Gastrocnemius medialis (tissue), 4 donors: ENCODE data around the gene NDUFB8. TPM values are rescaled to one million over a fixed set of nuclear protein-coding genes. Genes with fewer than 3 reads are reported as not detected.

Experiments
- ATAC-seq, 2 donors: fragments of 150-250 bp; one replicate each; pipeline ENCODE4 v1.9.1; 2016
- DNase-seq, 2 donors: peaks; one replicate each; pipeline ENCODE4 v3.0.0-alpha.2; 2019
- H3K27ac ChIP-seq, 4 donors: fragments of 200-600 bp; sonication (generic); 1 replicate in 1 of 4; 2 replicates in 3 of 4; pipeline ENCODE4 v1.5.1; 2016 to 2018; ENCODE audit warnings: mild to moderate bottlenecking in 2 of 4, moderate library complexity in 1 of 4
- H3K27me3 ChIP-seq, 3 donors: fragments of 200-600 bp; sonication (generic) in 2 of 3; 1 replicate in 1 of 3; 2 replicates in 2 of 3; pipeline versions ENCODE4 v1.5.1 to v1.6.0; 2016 to 2019; ENCODE audit warnings: mild to moderate bottlenecking in 1 of 3, moderate library complexity in 1 of 3
- H3K36me3 ChIP-seq, 2 donors: fragments of 200-600 bp; sonication (generic) in 1 of 2; one replicate each; pipeline ENCODE4 v1.5.1; 2017 to 2018
- H3K4me1 ChIP-seq, 2 donors: fragments of 200-600 bp; sonication (generic) in 1 of 2; one replicate each; pipeline ENCODE4 v1.5.1; 2016 to 2017; ENCODE audit warnings: mild to moderate bottlenecking in 2 of 2
- H3K4me3 ChIP-seq, 4 donors: fragments of 200-600 bp; sonication (generic) in 3 of 4; 1 replicate in 1 of 4; 2 replicates in 3 of 4; pipeline ENCODE4 v1.5.1; 2016 to 2019; ENCODE audit warnings: mild to moderate bottlenecking in 2 of 4
- H3K9me3 ChIP-seq, 3 donors: fragments of 200-600 bp; sonication (generic) in 2 of 3; 1 replicate in 1 of 3; 2 replicates in 2 of 3; pipeline ENCODE4 v1.5.1; 2016 to 2019
- CTCF ChIP-seq, 5 experiments: fragments of 450-650 bp in 3 of 5; fragments of 200-600 bp in 2 of 5; sonication (generic) in 2 of 5; IDR thresholded peaks in 4 of 5; conservative IDR thresholded peaks in 1 of 5; 1 replicate in 4 of 5; 2 replicates in 1 of 5; pipeline ENCODE4 v1.5.1; 2016 to 2019; ENCODE audit warnings: antibody characterized with exemption in 5 of 5, mild to moderate bottlenecking in 3 of 5, moderate library complexity in 3 of 5
- POLR2A ChIP-seq, 2 donors: fragments of 450-650 bp; IDR thresholded peaks; one replicate each; pipeline ENCODE4 v1.6.1; 2017; ENCODE audit warnings: antibody characterized with exemption in 2 of 2, mild to moderate bottlenecking in 2 of 2, moderate library complexity in 2 of 2
- in situ Hi-C, 4 donors: fragments of 200-750 bp; cut with MboI; loops; one replicate each; pipeline versions ENCODE4 v1.15.0 to v1.8.0; 2017; ENCODE audit warnings: low sequenced_read_pairs in 4 of 4
- intact Hi-C: fragments of 100-400 bp; cut with DNase I; formaldehyde crosslinking; loops from one replicate; pipeline ENCODE4 v1.15.1; 2023; ENCODE audit warnings: low total_unique reads
- total RNA-seq, 4 donors: library from RNA; depleted of rRNA; stranded (reverse); fragments of >200 nt; gene quantifications; one replicate each; pipeline versions ENCODE4 v1.1.0 to v1.2.3, GENCODE V29; 2016

NDUFB8 gene
- total RNA-seq, 4 donors from 2014 or later, result 170 to 229 (median 219) TPM

DNA sequence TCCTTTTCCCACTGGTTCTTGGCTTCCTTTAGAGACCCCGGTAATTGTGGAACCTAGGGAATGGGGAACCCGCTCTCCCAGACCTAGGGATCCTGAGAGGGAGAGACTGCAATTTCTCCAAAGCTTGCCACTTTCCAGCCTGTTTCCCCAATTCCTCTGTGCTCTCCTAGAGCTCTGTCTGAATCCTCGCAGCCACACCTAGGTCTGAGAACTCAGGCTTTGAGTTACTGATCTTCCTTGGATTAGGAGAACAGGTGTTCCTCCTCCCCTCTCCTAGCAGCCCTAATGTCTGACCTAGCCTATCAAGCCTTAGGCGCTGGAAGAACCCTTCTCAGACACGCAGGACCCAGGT, 46.9 kb downstream of the NDUFB8 start:
- DNase-seq (no peak), ATAC-seq (no peak)
- Histone ChIP-seq H3K36me3 (peaks cover 0 to 10% of the 10 kb centered on the region in 2 donors), H3K27me3 (peaks cover 3 to 23% (median 19%) of the 10 kb centered on the region in 3 donors), H3K9me3 (no peaks in the 10 kb centered on the region), H3K27ac (no peak overlapping the region), H3K4me1 (peaks cover 7 to 14% of the 10 kb centered on the region in 2 donors), H3K4me3 (peak overlapping the region; percentile 48 to 70 (median 57))
- in situ Hi-C loops (no loop called here), intact Hi-C loops (loop anchor here (1.0 to 2.0 kb wide), 2 partner anchors 35 to 50 kb away; no protein-coding TSS in a partner anchor)
- TF ChIP-seq POLR2A (IDR thresholded peaks at IDR 0.05), result no peak
- no peak for TF ChIP-seq CTCF (IDR thresholded peaks at IDR 0.05 in 4 of 5, conservative IDR thresholded peaks at IDR 0.05 in 1 of 5)

GRCh38 chr10:100482181-100482833, 47.4 kb downstream of the NDUFB8 start:
- peak overlapping the region in 1 of 4 donors; percentile 32 for H3K27ac ChIP-seq
- peaks cover 0 to 5% of the 10 kb centered on the region in 2 donors for H3K36me3 ChIP-seq
- in situ Hi-C loops (no loop called here), intact Hi-C loops (loop anchor here (1.0 to 2.0 kb wide), 2 partner anchors 36 to 50 kb away; no protein-coding TSS in a partner anchor)
- TF ChIP-seq CTCF (IDR thresholded peaks at IDR 0.05 in 4 of 5, conservative IDR thresholded peaks at IDR 0.05 in 1 of 5) (peak; percentile 42 to 84 (median 75)), POLR2A (IDR thresholded peaks at IDR 0.05) (no peak)
- H3K4me3 ChIP-seq, result peak overlapping the region; percentile 48 to 70 (median 57)
- H3K9me3 ChIP-seq, result no peaks in the 10 kb centered on the region
- H3K27me3 ChIP-seq, result peaks cover 3 to 23% (median 19%) of the 10 kb centered on the region in 3 donors
- DNase-seq, result peak; percentile 39 to 61
- peaks cover 7 to 14% of the 10 kb centered on the region in 2 donors for H3K4me1 ChIP-seq
- ATAC-seq, result peak; percentile 55 to 77

DNA sequence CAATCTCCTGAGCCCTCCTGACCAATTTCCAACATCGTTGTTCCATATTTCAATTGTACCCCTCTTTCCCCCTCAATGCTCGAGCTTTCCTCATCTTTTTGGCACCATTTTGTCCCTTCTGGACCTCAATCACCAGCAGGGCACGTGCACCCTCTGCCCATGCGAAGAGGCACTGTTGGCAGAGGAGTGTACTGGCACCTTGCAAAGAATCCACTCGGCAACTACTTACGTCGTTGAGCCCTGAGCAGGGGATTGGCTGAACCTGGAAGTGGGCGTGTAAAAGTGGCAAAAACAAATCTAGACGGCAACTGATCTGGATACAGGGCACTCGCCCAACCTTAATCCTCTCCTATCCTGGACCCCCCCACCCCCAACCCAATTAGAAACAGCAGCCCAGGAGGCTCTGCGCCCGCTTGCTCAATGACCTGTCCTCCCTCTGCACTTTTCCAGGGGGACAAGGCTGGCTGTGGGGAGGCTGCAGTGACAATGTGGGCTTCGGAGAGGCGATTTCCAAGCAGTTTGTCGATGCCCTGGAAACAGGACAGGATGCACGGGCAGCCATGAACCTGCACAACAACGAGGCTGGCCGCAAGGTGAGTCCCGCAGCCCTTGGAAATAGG, 48.1 kb downstream of the NDUFB8 start:
- in situ Hi-C loops, result no loop called here
- DNase-seq (peak; percentile 70 to 83), ATAC-seq (peak; percentile 98)
- TF ChIP-seq CTCF (IDR thresholded peaks at IDR 0.05 in 4 of 5, conservative IDR thresholded peaks at IDR 0.05 in 1 of 5) (no peak), POLR2A (IDR thresholded peaks at IDR 0.05) (no peak)
- peaks cover 3 to 23% (median 19%) of the 10 kb centered on the region in 3 donors for H3K27me3 ChIP-seq
- no peak overlapping the region for H3K27ac ChIP-seq
- H3K4me3 ChIP-seq, result peak overlapping the region; percentile 48 to 70 (median 57)
- intact Hi-C loops, result loop anchor here (1.0 to 2.0 kb wide), 2 partner anchors 37 to 49 kb away; no protein-coding TSS in a partner anchor
- peaks cover 7 to 14% of the 10 kb centered on the region in 2 donors for H3K4me1 ChIP-seq
- no peaks in the 10 kb centered on the region for H3K36me3 ChIP-seq
- H3K9me3 ChIP-seq, result no peaks in the 10 kb centered on the region

GRCh38 chr10:100480002-100480401, 49.7 kb downstream of the NDUFB8 start:
- TF ChIP-seq POLR2A (IDR thresholded peaks at IDR 0.05) (no peak), CTCF (IDR thresholded peaks at IDR 0.05 in 4 of 5, conservative IDR thresholded peaks at IDR 0.05 in 1 of 5) (no peak)
- DNase-seq, result no peak
- no peak overlapping the region for H3K27ac ChIP-seq
- H3K36me3 ChIP-seq, result no peaks in the 10 kb centered on the region
- H3K9me3 ChIP-seq, result no peaks in the 10 kb centered on the region
- intact Hi-C loops, result no loop called here
- H3K4me3 ChIP-seq, result no peak overlapping the region
- no peak for ATAC-seq
- peaks cover 7 to 14% of the 10 kb centered on the region in 2 donors for H3K4me1 ChIP-seq
- peaks cover 3 to 23% (median 19%) of the 10 kb centered on the region in 3 donors for H3K27me3 ChIP-seq
- in situ Hi-C loops, result no loop called here
